Lower leg skin (tissue), 4 donors: ENCODE data around the gene OLA1. TPM values are rescaled to one million over a fixed set of nuclear protein-coding genes. Genes with fewer than 3 reads are reported as not detected.

ENCODE experiments used
- DNase-seq, 2 donors: peaks; one replicate each; pipeline ENCODE4 v3.0.0-alpha.2; 2019; ENCODE audit warnings: low spot score in 2 of 2
- H3K4me3 ChIP-seq: fragments of 200-600 bp; sonication (generic); 2 replicates; pipeline ENCODE4 v1.5.1; 2017; ENCODE audit warnings: mild to moderate bottlenecking, low read depth; ENCODE audit not compliant: poor library complexity, severe bottlenecking
- CTCF ChIP-seq, 3 donors: fragments of 450-650 bp; IDR thresholded peaks; one replicate each; pipeline ENCODE4 v1.5.1; 2016; ENCODE audit warnings: antibody characterized with exemption in 3 of 3, mild to moderate bottlenecking in 3 of 3, moderate library complexity in 2 of 3
- POLR2A ChIP-seq, 2 donors: fragments of 450-650 bp; IDR thresholded peaks; one replicate each; pipeline ENCODE4 v1.6.1; 2016 to 2017; ENCODE audit warnings: antibody characterized with exemption in 2 of 2, mild to moderate bottlenecking in 1 of 2, moderate library complexity in 1 of 2
- WGBS, 2 donors: methylation state at CpG; one replicate each; pipeline ENCODE4 v1.1.5; 2018; 5-methylcytosine and 5-hydroxymethylcytosine counted together
- intact Hi-C: fragments of 100-400 bp; cut with DNase I; formaldehyde crosslinking; loops from one replicate; pipeline ENCODE4 v1.15.0; 2023; ENCODE audit warnings: low total_unique reads
- total RNA-seq, 4 donors: library from RNA; depleted of rRNA; stranded (reverse); fragments of >200 nt; gene quantifications; one replicate each; pipeline ENCODE4 v1.1.0, GENCODE V29; 2016

OLA1 gene
- total RNA-seq, 4 donors from 2014 or later: 49.6 to 73.5 (median 61.2) TPM

- WGBS, 2 donors: 56 to 66% methylated on average over 8 of the region's 8 CpGs
Observed at GRCh38 chr2:174153757-174154680, 94.3 kb downstream of the OLA1 start.

GRCh38 chr2:174149530-174149929 is 98.8 kb downstream of the OLA1 start:
- no peak for TF ChIP-seq POLR2A (IDR thresholded peaks at IDR 0.05)
- TF ChIP-seq CTCF (IDR thresholded peaks at IDR 0.05): no peak
- DNase-seq: no peak
- intact Hi-C loops: no loop called here
- no peak overlapping the region for H3K4me3 ChIP-seq
- WGBS, 2 donors: 97 to 99% methylated on average over 2 of the region's 2 CpGs

More at GRCh38 chr2:174153757-174154680, 94.3 kb downstream of the OLA1 start:
- no peak overlapping the region for H3K4me3 ChIP-seq
- no peak for DNase-seq
- intact Hi-C loops: no loop called here
- no peak for TF ChIP-seq POLR2A (IDR thresholded peaks at IDR 0.05)
- TF ChIP-seq CTCF (IDR thresholded peaks at IDR 0.05): no peak

GRCh38 chr2:174148833-174149232 is 99.5 kb downstream of the OLA1 start:
- 88 to 90% methylated on average over 2 of the region's 2 CpGs for WGBS, 2 donors
- no peak for TF ChIP-seq POLR2A (IDR thresholded peaks at IDR 0.05)
- TF ChIP-seq CTCF (IDR thresholded peaks at IDR 0.05): no peak
- H3K4me3 ChIP-seq: no peak overlapping the region
- intact Hi-C loops: no loop called here
- DNase-seq: no peak

- TF ChIP-seq POLR2A (IDR thresholded peaks at IDR 0.05) (no peak), CTCF (IDR thresholded peaks at IDR 0.05) (no peak)
- no peak overlapping the region for H3K4me3 ChIP-seq
- 40 to 54% methylated on average over 2 of the region's 2 CpGs for WGBS, 2 donors
- intact Hi-C loops: no loop called here
- DNase-seq: no peak
Observed at GRCh38 chr2:174145827-174146226, 102.5 kb downstream of the OLA1 start.

- no peak for DNase-seq
- intact Hi-C loops: no loop called here
- TF ChIP-seq POLR2A (IDR thresholded peaks at IDR 0.05) (no peak), CTCF (IDR thresholded peaks at IDR 0.05) (no peak)
- WGBS, 2 donors: 89 to 91% methylated on average over 2 of the region's 2 CpGs
- no peak overlapping the region for H3K4me3 ChIP-seq
Observed at GRCh38 chr2:174142290-174142689, 106.0 kb downstream of the OLA1 start.
